Tibial nerve (tissue), 4 donors: ENCODE measurements around the gene SAMD7. TPM values are rescaled to one million over a fixed set of nuclear protein-coding genes. Genes with fewer than 3 reads are reported as not detected.

Source experiments
- DNase-seq, 2 donors: peaks; one replicate each; pipeline ENCODE4 v3.0.0-alpha.2; 2019; ENCODE audit warnings: low spot score in 2 of 2
- H3K27ac ChIP-seq, 4 donors: fragments of 200-600 bp; sonication (generic) in 3 of 4; one replicate each; pipeline ENCODE4 v1.5.1; 2017 to 2019; ENCODE audit warnings: mild to moderate bottlenecking in 1 of 4
- H3K27me3 ChIP-seq, 2 donors: fragments of 200-600 bp; sonication (generic) in 1 of 2; one replicate each; pipeline versions ENCODE4 v1.5.1 to v1.6.0; 2017 to 2019
- H3K36me3 ChIP-seq, 3 donors: fragments of 200-600 bp; sonication (generic); one replicate each; pipeline ENCODE4 v1.5.1; 2018 to 2019
- H3K4me1 ChIP-seq, 4 donors: fragments of 200-600 bp; sonication (generic) in 3 of 4; one replicate each; pipeline ENCODE4 v1.5.1; 2017 to 2019
- H3K4me3 ChIP-seq, 4 donors: fragments of 200-600 bp; sonication (generic) in 3 of 4; one replicate each; pipeline ENCODE4 v1.5.1; 2017 to 2019; ENCODE audit warnings: mild to moderate bottlenecking in 1 of 4, moderate library complexity in 1 of 4
- H3K9me3 ChIP-seq, 4 donors: fragments of 200-600 bp; sonication (generic) in 3 of 4; one replicate each; pipeline ENCODE4 v1.5.1; 2017 to 2019
- CTCF ChIP-seq, 5 experiments: fragments of 200-600 bp in 3 of 5; fragments of 450-650 bp in 2 of 5; sonication (generic) in 3 of 5; IDR thresholded peaks; one replicate each; pipeline ENCODE4 v1.5.1; 2016 to 2019; ENCODE audit warnings: antibody characterized with exemption in 5 of 5, mild to moderate bottlenecking in 3 of 5, moderate library complexity in 2 of 5
- EP300 ChIP-seq, 2 donors: sonication (generic); formaldehyde crosslinking; IDR thresholded peaks; one replicate each; pipeline ENCODE4 v1.6.1; 2017; ENCODE audit warnings: antibody characterized with exemption in 2 of 2, mild to moderate bottlenecking in 1 of 2
- POLR2A ChIP-seq, 2 donors: fragments of 450-650 bp; IDR thresholded peaks; one replicate each; pipeline ENCODE4 v1.6.1; 2017; ENCODE audit warnings: antibody characterized with exemption in 2 of 2, mild to moderate bottlenecking in 2 of 2, moderate library complexity in 2 of 2
- WGBS, 2 donors: methylation state at CpG; one replicate each; pipeline ENCODE4 v1.1.5; 2018; 5-methylcytosine and 5-hydroxymethylcytosine counted together
- total RNA-seq, 4 donors: library from RNA; depleted of rRNA; stranded (reverse); fragments of >200 nt; gene quantifications; one replicate each; pipeline ENCODE4 v1.1.0, GENCODE V29; 2016

SAMD7 gene
- total RNA-seq, 4 donors from 2014 or later, result not detected

GRCh38 chr3:169965562-169966427 is 54.4 kb downstream of the SAMD7 start:
- Histone ChIP-seq H3K27ac (peak overlapping the region; percentile 94 to 100 (median 97)), H3K9me3 (no peaks in the 10 kb centered on the region), H3K4me1 (peaks cover 0 to 39% (median 12%) of the 10 kb centered on the region in 4 donors), H3K36me3 (no peaks in the 10 kb centered on the region), H3K27me3 (no peaks in the 10 kb centered on the region), H3K4me3 (peak overlapping the region; percentile 74 to 99 (median 88))
- peak in 1 of 2 donors; percentile 7 for DNase-seq
- TF ChIP-seq EP300 (IDR thresholded peaks at IDR 0.05), result no peak
- TF ChIP-seq CTCF (IDR thresholded peaks at IDR 0.05), result no peak
- TF ChIP-seq POLR2A (IDR thresholded peaks at IDR 0.05), result no peak
- WGBS, 2 donors, result 64 to 68% methylated on average over 21 of the region's 21 CpGs

DNA sequence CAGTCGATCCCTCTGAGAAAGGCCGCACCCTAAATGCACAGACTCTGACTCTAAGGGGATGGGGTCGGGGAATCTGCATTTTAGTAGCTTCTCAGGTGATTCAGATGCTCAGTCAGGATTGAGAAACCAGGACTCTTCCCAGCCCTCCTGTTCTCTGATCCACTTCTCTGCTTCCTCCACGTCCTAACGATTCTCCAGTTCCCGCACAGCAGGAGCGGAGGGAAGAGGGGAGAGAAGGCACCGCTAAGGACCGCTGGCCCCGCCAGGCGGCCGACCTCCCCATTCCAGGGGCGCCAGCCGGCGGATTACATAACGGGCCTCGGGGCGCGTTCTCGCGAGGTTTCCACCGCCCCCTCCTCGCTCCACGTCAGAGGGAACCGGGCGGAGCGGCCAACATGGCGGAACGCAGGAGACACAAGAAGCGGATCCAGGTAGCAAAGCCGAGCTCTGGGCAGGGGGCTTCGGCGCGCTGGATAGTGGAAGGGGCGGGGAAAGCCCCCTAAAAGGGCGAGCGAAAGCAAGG is 55.1 kb downstream of the SAMD7 start, which contains the start of gene SEC62:
Gene SEC62, plus strand, starts transcription at position 380 of the 523 bp plus-strand sequence. Its CDS starts 16 bp downstream, at position 396.
- Histone ChIP-seq H3K4me3 (peak within 1 kb of the TSS; percentile 74 to 99 (median 88)), H3K27ac (peak within 1 kb of the TSS; percentile 94 to 100 (median 97)), H3K9me3 (no peaks in the 10 kb centered on the region), H3K36me3 (no peaks in the 10 kb centered on the region), H3K4me1 (peaks cover 0 to 44% (median 12%) of the 10 kb centered on the region in 4 donors), H3K27me3 (no peaks in the 10 kb centered on the region)
- TF ChIP-seq EP300 (IDR thresholded peaks at IDR 0.05), result peak; percentile 47 to 95
- peak; percentile 16 to 54 (median 22) for TF ChIP-seq CTCF (IDR thresholded peaks at IDR 0.05)
- TF ChIP-seq POLR2A (IDR thresholded peaks at IDR 0.05), result peak; percentile 80 to 88
- peak; percentile 88 to 90 for DNase-seq
- 0 to 2% methylated on average over 23 to 37 of the region's 37 CpGs for WGBS, 2 donors

- peak overlapping the region; percentile 94 to 100 (median 97) for H3K27ac ChIP-seq
- H3K36me3 ChIP-seq, result no peaks in the 10 kb centered on the region
- no peaks in the 10 kb centered on the region for H3K27me3 ChIP-seq
- WGBS, 2 donors, result 3% methylated on average over 43 to 44 of the region's 44 CpGs
- TF ChIP-seq EP300 (IDR thresholded peaks at IDR 0.05) (peak in 1 of 2 donors; percentile 19), POLR2A (IDR thresholded peaks at IDR 0.05) (no peak), CTCF (IDR thresholded peaks at IDR 0.05) (no peak)
- peaks cover 0 to 51% (median 12%) of the 10 kb centered on the region in 4 donors for H3K4me1 ChIP-seq
- no peaks in the 10 kb centered on the region for H3K9me3 ChIP-seq
- peak in 1 of 2 donors; percentile 23 for DNase-seq
- peak overlapping the region; percentile 74 to 99 (median 88) for H3K4me3 ChIP-seq
These were observed 55.9 kb downstream of the SAMD7 start for GRCh38 chr3:169966951-169967915.

DNA sequence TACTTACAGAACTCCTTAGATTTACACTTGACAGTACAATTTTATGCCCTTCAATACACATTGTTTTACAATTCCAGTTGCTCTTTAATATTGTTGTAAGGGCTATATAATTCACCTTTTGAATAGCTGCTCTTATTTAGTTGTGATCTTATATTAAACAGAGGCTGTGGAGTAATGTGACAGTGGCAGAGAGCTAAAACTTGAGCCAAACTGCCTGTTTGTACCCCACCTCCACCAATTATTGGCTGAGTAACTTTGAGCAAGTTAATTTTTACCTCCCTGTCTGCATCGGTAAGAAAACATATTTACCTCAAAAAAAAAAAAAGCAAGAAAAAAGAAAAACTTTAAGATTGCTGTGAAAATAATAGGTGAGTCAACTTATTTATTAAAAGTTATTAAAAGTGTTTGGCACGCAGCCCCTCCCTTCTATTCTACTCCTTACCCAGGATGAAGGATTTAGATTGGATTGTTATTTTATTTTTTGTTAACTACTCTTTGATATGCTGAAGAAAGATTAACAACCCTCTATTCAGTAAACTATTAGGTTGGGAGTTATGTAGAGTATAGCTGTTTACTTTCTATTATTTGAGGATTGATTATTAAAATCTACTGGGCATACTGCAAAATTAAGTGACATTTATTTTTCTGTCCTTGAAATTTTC is 57.0 kb downstream of the SAMD7 start:
- Histone ChIP-seq H3K9me3 (no peaks in the 10 kb centered on the region), H3K36me3 (no peaks in the 10 kb centered on the region), H3K4me1 (peaks cover 0 to 51% (median 12%) of the 10 kb centered on the region in 4 donors), H3K27me3 (no peaks in the 10 kb centered on the region), H3K4me3 (peak overlapping the region in 2 of 4 donors; percentile 74 to 93), H3K27ac (peak overlapping the region in 1 of 4 donors; percentile 100)
- TF ChIP-seq CTCF (IDR thresholded peaks at IDR 0.05), result no peak
- TF ChIP-seq POLR2A (IDR thresholded peaks at IDR 0.05), result no peak
- TF ChIP-seq EP300 (IDR thresholded peaks at IDR 0.05), result no peak
- DNase-seq, result no peak
- WGBS, 2 donors, result 42 to 51% methylated on average over 2 of the region's 2 CpGs
